Kidney (tissue), 22 donors: ENCODE measurements around the gene CCNO. TPM values are rescaled to one million over a fixed set of nuclear protein-coding genes. Genes with fewer than 3 reads are reported as not detected.

Experiments
- DNase-seq, 5 donors: peaks; one replicate each; pipeline ENCODE4 v3.0.0-alpha.2; 2013 to 2020
- FAIRE-seq: peaks from 2 replicates; lab custom pipeline; 2012; peaks lifted over from hg19 to GRCh38; lab: Jason Lieb, UNC
- H3K27ac ChIP-seq, 2 donors: one replicate each; pipeline ENCODE4 v1.7.0; 2013; ENCODE audit warnings: low read depth in 2 of 2, low read length in 2 of 2, inconsistent platforms in 1 of 2
- H3K27me3 ChIP-seq: one replicate; pipeline ENCODE4 v1.7.1; 2013; ENCODE audit warnings: low read length, inconsistent platforms; ENCODE audit not compliant: control insufficient read depth, insufficient read depth
- H3K36me3 ChIP-seq, 3 donors: one replicate each; pipeline versions ENCODE4 v1.7.0 to v1.7.1; 2013; ENCODE audit warnings: low read length in 3 of 3, control low read depth in 1 of 3, inconsistent platforms in 1 of 3; ENCODE audit not compliant: insufficient read depth in 3 of 3, control insufficient read depth in 2 of 3
- H3K4me1 ChIP-seq, 3 donors: one replicate each; pipeline versions ENCODE4 v1.7.0 to v1.7.1; 2013; ENCODE audit warnings: low read length in 3 of 3, inconsistent platforms in 1 of 3, low read depth in 1 of 3; ENCODE audit not compliant: control insufficient read depth in 2 of 3, insufficient read depth in 2 of 3
- H3K4me3 ChIP-seq, 3 donors: one replicate each; pipeline versions ENCODE4 v1.7.0 to v1.8.1; 2013; ENCODE audit warnings: low read length in 3 of 3, control low read depth in 1 of 3, inconsistent platforms in 1 of 3
- H3K9ac ChIP-seq, 3 donors: one replicate each; pipeline versions ENCODE4 v1.7.0 to v1.7.1; 2013; ENCODE audit warnings: low read length in 3 of 3, control low read depth in 1 of 3, inconsistent platforms in 1 of 3
- H3K9me3 ChIP-seq, 3 donors: one replicate each; pipeline versions ENCODE4 v1.7.0 to v1.7.1; 2013; ENCODE audit warnings: low read length in 3 of 3, control low read depth in 1 of 3, inconsistent platforms in 1 of 3; ENCODE audit not compliant: control insufficient read depth in 2 of 3, insufficient read depth in 1 of 3
- intact Hi-C: fragments of 100-400 bp; cut with DNase I; formaldehyde crosslinking; loops from one replicate; pipeline ENCODE4 v1.11.1; 2022
- long read RNA-seq, 10 donors: library from polyadenylated mRNA in 1 of 10; unstranded in 1 of 10; transcript quantifications; one replicate each; pipeline ENCODE4 v2.0.0 and lab custom pipeline, GENCODE V29; 2021 to 2026
- polyA plus RNA-seq: library from polyadenylated mRNA; stranded (reverse); fragments of 350-450 nt; fragmentation: Illumina TruSeq; extraction: RNeasy Lipid Tissue Mini Kit (QIAGEN cat#74804); gene quantifications from one replicate; pipeline ENCODE4 v1.2.3, GENCODE V29; 2014; ENCODE audit warnings: low read depth, low replicate concordance; ENCODE audit not compliant: insufficient read depth
- total RNA-seq: library from RNA; stranded (reverse); fragmentation: NEBNext Ultra II Directional; extraction: Animal tissue kit (Norgen Biotek cat#: 25700); gene quantifications from one replicate; pipeline ENCODE4 v1.2.1, GENCODE V29; 2021
- TF ChIP-seq, protein P1 (sequence below): IDR thresholded peaks from 3 replicates; pipeline ENCODE4 v1.5.1; 2012; ENCODE audit warnings: mild to moderate bottlenecking, moderate library complexity, borderline replicate concordance; ENCODE audit not compliant: insufficient read depth; ENCODE audit errors: extremely low read depth
- donor health status: control.
- donor health status: control.
- donor health status: control.
- donor health status: control.
- donor health status: control.
- donor health status: DM: yes; HTN: yes; CAD: no.
- donor health status: Normal renal cell carcinoma (clear cell type).

CCNO gene, protein sequence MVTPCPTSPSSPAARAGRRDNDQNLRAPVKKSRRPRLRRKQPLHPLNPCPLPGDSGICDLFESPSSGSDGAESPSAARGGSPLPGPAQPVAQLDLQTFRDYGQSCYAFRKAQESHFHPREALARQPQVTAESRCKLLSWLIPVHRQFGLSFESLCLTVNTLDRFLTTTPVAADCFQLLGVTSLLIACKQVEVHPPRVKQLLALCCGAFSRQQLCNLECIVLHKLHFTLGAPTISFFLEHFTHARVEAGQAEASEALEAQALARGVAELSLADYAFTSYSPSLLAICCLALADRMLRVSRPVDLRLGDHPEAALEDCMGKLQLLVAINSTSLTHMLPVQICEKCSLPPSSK
- total RNA-seq, result 5.9 TPM
- polyA plus RNA-seq, result 2.1 TPM
- long read RNA-seq, donor 1, partial matches to known transcripts, result 0 of 1 reads
- long read RNA-seq, donor 1, other reads (novel, unspliced or antisense), result 0 of 1 reads
- long read RNA-seq, donor 2, partial matches to known transcripts, result 5 of 9 reads
- long read RNA-seq, donor 2, other reads (novel, unspliced or antisense), result 0 of 9 reads
- long read RNA-seq, donor 3, partial matches to known transcripts, result 5 of 7 reads
- long read RNA-seq, donor 3, other reads (novel, unspliced or antisense), result 0 of 7 reads
- long read RNA-seq, donor 4, partial matches to known transcripts, result 0 of 4 reads
- long read RNA-seq, donor 4, other reads (novel, unspliced or antisense), result 0 of 4 reads
- long read RNA-seq, donor 5, result 0 reads
- long read RNA-seq, donor 6, partial matches to known transcripts, result 0 of 2 reads
- long read RNA-seq, donor 6, other reads (novel, unspliced or antisense), result 0 of 2 reads
- long read RNA-seq, donor 7, partial matches to known transcripts, result 8 of 16 reads
- long read RNA-seq, donor 7, other reads (novel, unspliced or antisense), result 4 of 16 reads
- long read RNA-seq, donor 8, partial matches to known transcripts, result 0 of 6 reads
- long read RNA-seq, donor 8, other reads (novel, unspliced or antisense), result 0 of 6 reads
- long read RNA-seq, donor 9, partial matches to known transcripts, result 0 of 3 reads
- long read RNA-seq, donor 9, other reads (novel, unspliced or antisense), result 0 of 3 reads
- long read RNA-seq, donor 10, transcript CCNO-201 (3 exons, 1,433 nt), result major isoform, 5 of 5 reads
- long read RNA-seq, donor 10, partial matches to known transcripts, result 0 of 5 reads
- long read RNA-seq, donor 10, other reads (novel, unspliced or antisense), result 0 of 5 reads

DNA sequence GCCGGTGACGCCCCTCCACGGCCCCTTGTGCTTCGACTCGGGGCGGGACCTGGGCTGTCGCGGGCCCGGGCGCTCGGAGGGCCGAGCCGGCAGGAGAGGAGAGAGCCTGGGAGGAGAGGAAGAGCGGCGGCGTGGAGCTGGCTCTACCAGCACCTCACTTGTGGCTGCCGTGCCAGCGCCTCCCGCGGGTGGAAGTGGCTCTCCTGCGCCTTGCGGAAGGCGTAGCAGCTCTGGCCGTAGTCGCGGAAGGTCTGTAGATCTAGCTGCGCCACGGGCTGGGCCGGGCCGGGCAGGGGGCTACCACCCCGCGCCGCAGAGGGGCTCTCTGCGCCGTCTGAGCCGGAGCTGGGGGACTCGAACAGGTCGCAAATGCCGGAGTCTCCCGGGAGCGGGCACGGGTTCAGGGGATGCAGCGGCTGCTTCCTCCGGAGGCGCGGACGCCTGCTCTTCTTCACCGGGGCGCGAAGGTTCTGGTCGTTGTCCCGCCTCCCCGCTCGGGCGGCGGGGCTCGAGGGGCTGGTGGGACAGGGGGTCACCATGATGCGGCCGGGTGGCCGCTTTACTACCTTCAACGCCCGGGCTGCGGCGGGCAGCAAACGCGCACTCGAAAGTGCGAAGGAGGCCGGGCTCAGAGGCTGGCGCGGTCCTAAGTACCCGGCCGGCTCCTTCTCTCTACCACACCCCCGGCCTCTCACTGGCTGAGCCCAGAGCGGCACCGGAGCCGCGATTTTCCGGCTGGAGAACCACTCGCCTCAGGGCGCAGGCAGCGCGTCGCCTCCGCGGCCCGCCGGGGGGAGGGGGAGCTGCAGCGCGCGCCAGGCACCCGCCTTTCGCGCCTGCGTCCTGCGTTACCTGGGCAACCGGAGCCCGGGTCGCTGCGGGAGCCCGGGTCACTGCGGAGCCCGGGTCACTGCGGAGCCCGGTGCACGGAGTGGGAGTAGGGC, at the start of gene CCNO:
Gene CCNO, minus strand, starts transcription at position 624 of the 944 bp plus-strand sequence. Its CDS starts 85 bp downstream, at position 539.
- no peak for FAIRE-seq
- Histone ChIP-seq H3K4me3 (peak within 1 kb of the TSS; percentile 63 to 66 (median 65)), H3K27me3 (peaks cover 42% of the 10 kb centered on the region), H3K4me1 (peaks cover 0 to 27% (median 11%) of the 10 kb centered on the region in 3 donors), H3K27ac (peak within 1 kb of the TSS in 1 of 2 donors; percentile 32), H3K36me3 (no peaks in the 10 kb centered on the region), H3K9ac (peak within 1 kb of the TSS in 2 of 3 donors; percentile 18 to 42), H3K9me3 (no peaks in the 10 kb centered on the region)
- peak; percentile 83 to 92 (median 88) for DNase-seq
- intact Hi-C loops, result no loop called here
- TF ChIP-seq, protein P1, sequence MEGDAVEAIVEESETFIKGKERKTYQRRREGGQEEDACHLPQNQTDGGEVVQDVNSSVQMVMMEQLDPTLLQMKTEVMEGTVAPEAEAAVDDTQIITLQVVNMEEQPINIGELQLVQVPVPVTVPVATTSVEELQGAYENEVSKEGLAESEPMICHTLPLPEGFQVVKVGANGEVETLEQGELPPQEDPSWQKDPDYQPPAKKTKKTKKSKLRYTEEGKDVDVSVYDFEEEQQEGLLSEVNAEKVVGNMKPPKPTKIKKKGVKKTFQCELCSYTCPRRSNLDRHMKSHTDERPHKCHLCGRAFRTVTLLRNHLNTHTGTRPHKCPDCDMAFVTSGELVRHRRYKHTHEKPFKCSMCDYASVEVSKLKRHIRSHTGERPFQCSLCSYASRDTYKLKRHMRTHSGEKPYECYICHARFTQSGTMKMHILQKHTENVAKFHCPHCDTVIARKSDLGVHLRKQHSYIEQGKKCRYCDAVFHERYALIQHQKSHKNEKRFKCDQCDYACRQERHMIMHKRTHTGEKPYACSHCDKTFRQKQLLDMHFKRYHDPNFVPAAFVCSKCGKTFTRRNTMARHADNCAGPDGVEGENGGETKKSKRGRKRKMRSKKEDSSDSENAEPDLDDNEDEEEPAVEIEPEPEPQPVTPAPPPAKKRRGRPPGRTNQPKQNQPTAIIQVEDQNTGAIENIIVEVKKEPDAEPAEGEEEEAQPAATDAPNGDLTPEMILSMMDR, result no peak

DNA sequence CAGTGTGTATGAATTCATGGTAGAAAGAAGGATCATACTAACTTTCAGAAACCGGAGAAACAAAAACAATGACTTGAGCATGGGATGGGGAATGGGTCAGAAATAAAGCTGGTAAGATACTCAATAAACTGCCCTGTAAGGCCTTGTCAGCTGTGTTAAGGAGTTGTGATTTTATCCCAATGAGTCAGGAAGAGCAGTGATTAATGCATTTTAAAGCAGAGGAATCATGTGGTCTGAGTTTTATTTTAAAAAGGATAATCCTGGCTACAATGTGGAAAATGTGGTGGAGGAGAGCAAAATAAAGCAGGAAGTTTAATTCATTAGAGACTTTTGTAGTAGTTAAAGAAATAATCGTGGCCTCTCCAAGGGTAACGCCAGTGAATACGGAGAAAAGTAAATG, 45.4 kb upstream of the CCNO start:
- intact Hi-C loops, result no loop called here
- H3K4me3 ChIP-seq, result no peak overlapping the region
- H3K9me3 ChIP-seq, result no peaks in the 10 kb centered on the region
- no peak overlapping the region for H3K9ac ChIP-seq
- peaks cover 14 to 55% (median 34%) of the 10 kb centered on the region in 3 donors for H3K36me3 ChIP-seq
- no peak for DNase-seq
- no peaks in the 10 kb centered on the region for H3K27me3 ChIP-seq
- TF ChIP-seq, protein P1, result no peak
- FAIRE-seq, result no peak
- H3K4me1 ChIP-seq, result no peaks in the 10 kb centered on the region
- no peak overlapping the region for H3K27ac ChIP-seq

DNA sequence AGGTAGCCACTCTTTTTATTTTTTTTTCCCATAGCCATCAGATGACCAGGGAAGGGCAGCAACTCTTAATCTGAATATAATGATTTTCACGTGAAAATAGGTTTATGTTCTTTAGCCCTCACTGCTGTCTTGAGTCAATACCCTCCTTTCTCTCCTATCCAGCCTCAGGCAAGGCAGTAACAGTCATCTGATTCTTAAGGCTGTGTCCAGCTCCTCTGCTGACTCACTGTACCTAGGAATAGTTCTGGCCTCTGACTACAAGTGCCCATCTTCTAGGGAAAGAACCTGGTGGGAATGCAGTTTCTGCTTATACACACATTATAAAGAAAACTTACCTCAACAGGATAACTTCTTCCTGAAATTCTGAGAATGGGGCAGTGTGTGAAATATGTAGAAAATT, 43.4 kb upstream of the CCNO start:
- Histone ChIP-seq H3K27ac (no peak overlapping the region), H3K9me3 (no peaks in the 10 kb centered on the region), H3K36me3 (peaks cover 9 to 48% (median 32%) of the 10 kb centered on the region in 3 donors), H3K4me3 (no peak overlapping the region), H3K9ac (no peak overlapping the region), H3K4me1 (no peaks in the 10 kb centered on the region), H3K27me3 (no peaks in the 10 kb centered on the region)
- no peak for FAIRE-seq
- intact Hi-C loops, result no loop called here
- DNase-seq, result no peak
- TF ChIP-seq, protein P1, result no peak
